ENCODE data around the gene KCNAB3.

- no peak for TF ChIP-seq CTCF (conservative IDR thresholded peaks at IDR 0.05 in 1 of 2, IDR thresholded peaks at IDR 0.05 in 1 of 2; ENCODE audit: low read depth in 1 of 2, low read length in 2 of 2)
- TF ChIP-seq EZH2 (IDR thresholded peaks at IDR 0.05; ENCODE audit: low read length, missing control alignments): no peak
Measured at GRCh38 chr17:7956228-7956965, 26.7 kb upstream of the KCNAB3 start.
